Subcutaneous adipose tissue (tissue), 4 donors: Measurements from ENCODE around the gene GGPS1. TPM values are rescaled to one million over a fixed set of nuclear protein-coding genes. Genes with fewer than 3 reads are reported as not detected.

Experiments
- total RNA-seq, 4 donors: library from RNA; depleted of rRNA; stranded (reverse); fragments of >200 nt; gene quantifications; one replicate each; pipeline ENCODE4 v1.1.0, GENCODE V29; 2016
- TF ChIP-seq, protein P1 (sequence below): fragments of 450-650 bp; IDR thresholded peaks from one replicate; pipeline ENCODE4 v1.5.1; 2016; ENCODE audit warnings: low read depth, mild to moderate bottlenecking, control low read depth, antibody characterized with exemption, moderate library complexity

GGPS1 gene
- total RNA-seq, 4 donors from 2014 or later, result 11.5 to 38.8 (median 24.0) TPM

DNA sequence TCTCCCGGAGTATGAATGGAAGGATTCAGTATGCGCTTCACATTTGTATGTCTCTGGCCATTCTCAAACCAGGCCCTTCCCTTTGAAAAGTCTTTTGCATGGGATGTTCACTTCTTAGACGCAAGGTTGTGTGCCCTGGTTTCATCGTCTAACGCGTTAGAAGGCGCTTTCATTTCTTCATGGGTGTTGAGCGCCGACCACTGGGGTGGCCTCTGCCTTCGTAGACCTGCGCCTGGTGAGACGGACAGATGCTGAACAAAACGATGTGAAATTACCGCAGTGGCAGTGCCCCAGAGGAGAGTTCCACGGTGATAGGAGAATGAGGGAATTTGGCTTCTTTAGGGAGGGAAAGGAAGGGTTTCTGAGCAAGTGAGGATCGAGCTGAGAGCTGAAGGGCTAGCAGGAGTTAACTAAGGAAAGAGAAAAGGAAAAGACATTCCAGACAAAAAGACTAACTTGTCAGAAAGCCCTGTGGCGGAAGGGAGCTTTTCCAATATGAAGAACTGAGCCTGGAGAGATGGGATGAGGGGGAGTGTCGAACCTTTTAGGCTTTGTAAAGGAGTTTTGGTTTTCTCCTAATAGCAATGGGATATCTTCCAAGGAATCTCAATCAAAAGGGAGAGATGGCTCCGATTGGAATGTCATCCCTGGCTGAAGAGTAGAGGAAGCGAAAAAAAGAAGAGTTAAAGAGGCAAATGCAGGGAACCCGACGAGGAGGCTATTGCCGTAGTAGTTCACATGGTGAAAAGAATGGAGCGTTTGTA, 951 bp downstream of the GGPS1 start:
- TF ChIP-seq, protein P1, sequence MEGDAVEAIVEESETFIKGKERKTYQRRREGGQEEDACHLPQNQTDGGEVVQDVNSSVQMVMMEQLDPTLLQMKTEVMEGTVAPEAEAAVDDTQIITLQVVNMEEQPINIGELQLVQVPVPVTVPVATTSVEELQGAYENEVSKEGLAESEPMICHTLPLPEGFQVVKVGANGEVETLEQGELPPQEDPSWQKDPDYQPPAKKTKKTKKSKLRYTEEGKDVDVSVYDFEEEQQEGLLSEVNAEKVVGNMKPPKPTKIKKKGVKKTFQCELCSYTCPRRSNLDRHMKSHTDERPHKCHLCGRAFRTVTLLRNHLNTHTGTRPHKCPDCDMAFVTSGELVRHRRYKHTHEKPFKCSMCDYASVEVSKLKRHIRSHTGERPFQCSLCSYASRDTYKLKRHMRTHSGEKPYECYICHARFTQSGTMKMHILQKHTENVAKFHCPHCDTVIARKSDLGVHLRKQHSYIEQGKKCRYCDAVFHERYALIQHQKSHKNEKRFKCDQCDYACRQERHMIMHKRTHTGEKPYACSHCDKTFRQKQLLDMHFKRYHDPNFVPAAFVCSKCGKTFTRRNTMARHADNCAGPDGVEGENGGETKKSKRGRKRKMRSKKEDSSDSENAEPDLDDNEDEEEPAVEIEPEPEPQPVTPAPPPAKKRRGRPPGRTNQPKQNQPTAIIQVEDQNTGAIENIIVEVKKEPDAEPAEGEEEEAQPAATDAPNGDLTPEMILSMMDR, result no peak

DNA sequence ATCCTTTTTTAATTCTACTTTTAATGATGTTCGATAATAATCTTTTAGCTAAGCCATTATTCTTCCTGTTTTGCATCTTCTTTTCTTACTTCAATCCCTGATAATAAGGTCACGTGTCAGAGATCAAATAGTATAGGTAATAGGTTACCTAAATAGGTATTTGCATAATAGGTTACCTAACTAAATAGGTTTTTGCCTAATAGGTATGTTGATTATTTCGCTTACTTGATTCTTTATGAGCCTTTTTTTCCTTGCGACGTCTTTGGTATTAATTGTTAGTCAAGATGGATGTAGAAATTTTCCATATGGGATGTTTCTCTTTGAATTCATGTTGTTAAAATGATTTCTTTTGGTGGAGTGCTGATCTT, 2.5 kb downstream of the GGPS1 start:
- TF ChIP-seq, protein P1, result no peak

DNA sequence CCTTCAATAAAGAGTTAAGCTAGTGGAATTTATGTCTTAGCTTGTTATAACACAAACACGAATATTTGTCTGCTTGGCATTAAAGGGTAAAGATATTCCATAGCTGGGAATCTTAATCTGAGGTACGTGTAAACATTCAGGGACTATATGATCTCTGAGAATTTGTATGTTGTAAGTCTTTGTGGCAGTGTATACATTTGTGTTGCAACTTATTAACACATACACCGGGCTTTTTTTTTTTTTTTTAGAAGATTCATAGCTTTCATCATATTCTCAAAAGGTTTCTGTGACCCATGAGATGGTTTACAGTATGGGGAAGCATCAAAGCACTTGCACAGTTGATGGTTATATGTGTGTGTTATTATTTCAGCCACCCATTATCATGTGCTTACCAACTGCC, 3.0 kb downstream of the GGPS1 start:
- TF ChIP-seq, protein P1, result no peak

DNA sequence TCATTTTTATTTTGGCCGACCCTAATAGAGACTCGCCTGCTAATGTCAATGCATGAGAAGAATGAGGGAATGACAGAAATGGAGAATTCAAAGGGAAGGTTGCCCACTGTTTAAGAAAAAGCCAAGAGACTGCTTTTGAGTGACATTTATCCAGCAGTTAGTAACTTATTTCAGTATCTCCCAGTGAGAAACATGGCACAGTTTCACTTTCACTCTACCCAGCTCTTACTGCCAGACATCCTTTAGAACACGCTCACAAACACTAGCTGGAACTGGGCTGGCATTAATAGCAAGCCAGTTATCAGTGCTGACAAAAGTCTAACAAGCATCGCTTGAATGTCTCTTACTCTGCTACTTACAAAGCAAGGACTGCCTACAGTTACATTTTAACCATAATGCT, 8.5 kb downstream of the GGPS1 start:
- TF ChIP-seq, protein P1, result no peak

DNA sequence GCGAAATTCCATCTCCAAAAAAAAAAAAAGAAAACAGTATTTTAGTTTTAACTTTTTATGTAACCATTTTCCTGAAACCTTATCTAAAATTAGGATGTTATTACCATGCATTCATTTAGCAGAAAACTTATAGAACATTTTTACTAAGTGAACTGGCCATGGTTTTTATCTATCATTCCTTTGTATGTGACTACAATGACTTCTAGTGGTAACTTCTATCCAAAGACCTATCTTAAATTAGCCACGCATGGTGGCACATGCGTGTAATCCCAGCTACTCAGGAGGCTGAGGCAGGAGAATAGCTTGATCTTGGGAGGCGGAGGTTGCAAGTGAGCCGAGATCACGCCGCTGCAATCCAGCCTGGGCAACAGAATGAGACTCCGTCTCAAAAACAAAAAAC, 11.4 kb downstream of the GGPS1 start:
- TF ChIP-seq, protein P1, result no peak

DNA sequence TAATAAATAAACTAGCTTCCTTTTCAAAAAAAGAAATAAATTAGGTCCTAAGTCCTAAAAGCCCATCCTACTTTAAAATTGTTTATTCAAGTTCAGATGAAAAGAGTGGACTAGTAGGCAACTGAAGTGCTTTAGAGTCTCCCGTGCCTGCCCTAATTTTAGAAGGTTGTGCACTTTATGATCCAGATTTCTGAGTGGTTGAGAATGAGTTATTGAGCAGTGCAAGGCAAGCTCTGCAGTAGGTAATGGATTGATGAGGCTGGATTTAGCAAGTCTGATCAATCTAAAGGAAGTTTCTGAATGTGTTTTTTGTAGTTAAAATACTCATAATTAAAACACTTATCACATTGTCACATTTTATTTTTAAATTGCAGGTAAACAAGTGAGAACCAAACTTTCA, 13.0 kb downstream of the GGPS1 start:
- TF ChIP-seq, protein P1, result no peak

DNA sequence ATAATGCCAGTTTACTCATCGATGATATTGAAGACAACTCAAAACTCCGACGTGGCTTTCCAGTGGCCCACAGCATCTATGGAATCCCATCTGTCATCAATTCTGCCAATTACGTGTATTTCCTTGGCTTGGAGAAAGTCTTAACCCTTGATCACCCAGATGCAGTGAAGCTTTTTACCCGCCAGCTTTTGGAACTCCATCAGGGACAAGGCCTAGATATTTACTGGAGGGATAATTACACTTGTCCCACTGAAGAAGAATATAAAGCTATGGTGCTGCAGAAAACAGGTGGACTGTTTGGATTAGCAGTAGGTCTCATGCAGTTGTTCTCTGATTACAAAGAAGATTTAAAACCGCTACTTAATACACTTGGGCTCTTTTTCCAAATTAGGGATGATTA, 13.7 kb downstream of the GGPS1 start:
- TF ChIP-seq, protein P1, result no peak
